A549 (cell line): ENCODE data around the gene TTLL9.

Experiments
- CEBPB ChIP-seq, 2 experiments: fragments of >200 bp in 1 of 2; sonication (Bioruptor Twin) in 1 of 2; formaldehyde crosslinking in 1 of 2; IDR thresholded peaks; 2 replicates each; pipeline ENCODE4 v1.6.1; 2012 to 2016
- CHD4 ChIP-seq: fragments of 200-600 bp; sonication (generic); IDR thresholded peaks from 2 replicates; pipeline ENCODE4 v1.6.1; 2016; ENCODE audit warnings: antibody characterized with exemption, mild to moderate bottlenecking, borderline replicate concordance
- EP300 ChIP-seq, 2 experiments: fragments of >200 bp; sonication (Bioruptor Twin); formaldehyde crosslinking; IDR thresholded peaks; 2 replicates in 1 of 2; 3 replicates in 1 of 2; pipeline ENCODE4 v1.6.1; 2016 to 2017
- ESRRA ChIP-seq: fragments of 150-350 bp; IDR thresholded peaks from 2 replicates; pipeline ENCODE4 v1.6.1; 2014; ENCODE audit warnings: mild to moderate bottlenecking, low read length, borderline replicate concordance
- JUN ChIP-seq, 2 experiments: fragments of >200 bp; sonication (Bioruptor Twin); formaldehyde crosslinking; IDR thresholded peaks; 2 replicates in 1 of 2; 3 replicates in 1 of 2; pipeline ENCODE4 v1.6.1; 2016 to 2017
- MYC ChIP-seq: IDR thresholded peaks from 2 replicates; pipeline ENCODE4 v1.6.1; 2012; ENCODE audit warnings: mild to moderate bottlenecking, inconsistent platforms, low read length, improper control_type of control experiment, borderline replicate concordance
- POLR2A ChIP-seq: IDR thresholded peaks from 2 replicates; pipeline ENCODE4 v1.6.1; 2012; ENCODE audit warnings: mild to moderate bottlenecking, low read length
- POLR2AphosphoS2 ChIP-seq: conservative IDR thresholded peaks from 2 replicates; pipeline ENCODE4 v1.6.1; 2012; ENCODE audit warnings: low read length, improper control_type of control experiment, inconsistent platforms
- RAD21 ChIP-seq, 2 experiments: fragments of >200 bp in 1 of 2; sonication (Bioruptor Twin) in 1 of 2; formaldehyde crosslinking in 1 of 2; IDR thresholded peaks in 1 of 2; conservative IDR thresholded peaks in 1 of 2; 2 replicates in 1 of 2; 3 replicates in 1 of 2; pipeline ENCODE4 v1.6.1; 2012 to 2018; ENCODE audit warnings: inconsistent platforms in 1 of 2
- RFX5 ChIP-seq: fragments of 450-650 bp; IDR thresholded peaks from 2 replicates; pipeline ENCODE4 v1.7.1; 2014; ENCODE audit warnings: antibody characterized with exemption, mild to moderate bottlenecking, moderate library complexity
- TF ChIP-seq, protein P1 (sequence below): fragments of >200 bp; sonication (Bioruptor Twin); formaldehyde crosslinking; IDR thresholded peaks from 3 replicates; pipeline ENCODE4 v1.5.1; 2016
- TF ChIP-seq, protein P2 (sequence below): fragments of 200-600 bp; sonication (generic); IDR thresholded peaks from 2 replicates; pipeline ENCODE4 v1.6.1; 2016; ENCODE audit warnings: antibody characterized with exemption, mild to moderate bottlenecking, moderate library complexity
- TF ChIP-seq, protein P3 (sequence below): fragments of 450-650 bp; IDR thresholded peaks from 2 replicates; pipeline ENCODE4 v1.6.1; 2014; ENCODE audit warnings: antibody characterized with exemption

DNA sequence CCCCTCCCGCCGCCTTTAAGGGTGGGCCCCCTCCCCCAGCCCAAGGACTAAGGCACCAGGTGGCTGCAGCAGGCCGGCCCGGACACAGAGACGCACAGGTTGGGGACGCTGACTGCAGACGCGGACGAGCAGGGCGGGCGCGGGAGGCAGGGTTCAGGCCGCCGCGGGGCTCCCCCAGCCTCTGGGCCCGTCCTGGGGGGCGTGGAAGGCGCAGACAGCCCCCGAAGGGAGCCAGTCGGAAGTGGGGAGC is 9.4 kb upstream of the TTLL9 start:
- TF ChIP-seq, protein P1, sequence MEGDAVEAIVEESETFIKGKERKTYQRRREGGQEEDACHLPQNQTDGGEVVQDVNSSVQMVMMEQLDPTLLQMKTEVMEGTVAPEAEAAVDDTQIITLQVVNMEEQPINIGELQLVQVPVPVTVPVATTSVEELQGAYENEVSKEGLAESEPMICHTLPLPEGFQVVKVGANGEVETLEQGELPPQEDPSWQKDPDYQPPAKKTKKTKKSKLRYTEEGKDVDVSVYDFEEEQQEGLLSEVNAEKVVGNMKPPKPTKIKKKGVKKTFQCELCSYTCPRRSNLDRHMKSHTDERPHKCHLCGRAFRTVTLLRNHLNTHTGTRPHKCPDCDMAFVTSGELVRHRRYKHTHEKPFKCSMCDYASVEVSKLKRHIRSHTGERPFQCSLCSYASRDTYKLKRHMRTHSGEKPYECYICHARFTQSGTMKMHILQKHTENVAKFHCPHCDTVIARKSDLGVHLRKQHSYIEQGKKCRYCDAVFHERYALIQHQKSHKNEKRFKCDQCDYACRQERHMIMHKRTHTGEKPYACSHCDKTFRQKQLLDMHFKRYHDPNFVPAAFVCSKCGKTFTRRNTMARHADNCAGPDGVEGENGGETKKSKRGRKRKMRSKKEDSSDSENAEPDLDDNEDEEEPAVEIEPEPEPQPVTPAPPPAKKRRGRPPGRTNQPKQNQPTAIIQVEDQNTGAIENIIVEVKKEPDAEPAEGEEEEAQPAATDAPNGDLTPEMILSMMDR = no peak
- TF ChIP-seq POLR2A = no peak
- TF ChIP-seq, protein P2, sequence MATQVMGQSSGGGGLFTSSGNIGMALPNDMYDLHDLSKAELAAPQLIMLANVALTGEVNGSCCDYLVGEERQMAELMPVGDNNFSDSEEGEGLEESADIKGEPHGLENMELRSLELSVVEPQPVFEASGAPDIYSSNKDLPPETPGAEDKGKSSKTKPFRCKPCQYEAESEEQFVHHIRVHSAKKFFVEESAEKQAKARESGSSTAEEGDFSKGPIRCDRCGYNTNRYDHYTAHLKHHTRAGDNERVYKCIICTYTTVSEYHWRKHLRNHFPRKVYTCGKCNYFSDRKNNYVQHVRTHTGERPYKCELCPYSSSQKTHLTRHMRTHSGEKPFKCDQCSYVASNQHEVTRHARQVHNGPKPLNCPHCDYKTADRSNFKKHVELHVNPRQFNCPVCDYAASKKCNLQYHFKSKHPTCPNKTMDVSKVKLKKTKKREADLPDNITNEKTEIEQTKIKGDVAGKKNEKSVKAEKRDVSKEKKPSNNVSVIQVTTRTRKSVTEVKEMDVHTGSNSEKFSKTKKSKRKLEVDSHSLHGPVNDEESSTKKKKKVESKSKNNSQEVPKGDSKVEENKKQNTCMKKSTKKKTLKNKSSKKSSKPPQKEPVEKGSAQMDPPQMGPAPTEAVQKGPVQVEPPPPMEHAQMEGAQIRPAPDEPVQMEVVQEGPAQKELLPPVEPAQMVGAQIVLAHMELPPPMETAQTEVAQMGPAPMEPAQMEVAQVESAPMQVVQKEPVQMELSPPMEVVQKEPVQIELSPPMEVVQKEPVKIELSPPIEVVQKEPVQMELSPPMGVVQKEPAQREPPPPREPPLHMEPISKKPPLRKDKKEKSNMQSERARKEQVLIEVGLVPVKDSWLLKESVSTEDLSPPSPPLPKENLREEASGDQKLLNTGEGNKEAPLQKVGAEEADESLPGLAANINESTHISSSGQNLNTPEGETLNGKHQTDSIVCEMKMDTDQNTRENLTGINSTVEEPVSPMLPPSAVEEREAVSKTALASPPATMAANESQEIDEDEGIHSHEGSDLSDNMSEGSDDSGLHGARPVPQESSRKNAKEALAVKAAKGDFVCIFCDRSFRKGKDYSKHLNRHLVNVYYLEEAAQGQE = no peak
- TF ChIP-seq RAD21 (conservative IDR thresholded peaks at IDR 0.05 in 1 of 2, IDR thresholded peaks at IDR 0.05 in 1 of 2) = no peak
- TF ChIP-seq JUN (IDR thresholded peaks at IDR 0.05) = no peak
- TF ChIP-seq EP300 (IDR thresholded peaks at IDR 0.05) = no peak
- TF ChIP-seq CHD4 = no peak
- TF ChIP-seq ESRRA = no peak
- no peak for TF ChIP-seq MYC
- no peak for TF ChIP-seq RFX5
- TF ChIP-seq POLR2AphosphoS2 = no peak
- TF ChIP-seq CEBPB (IDR thresholded peaks at IDR 0.05) = no peak
- TF ChIP-seq, protein P3, sequence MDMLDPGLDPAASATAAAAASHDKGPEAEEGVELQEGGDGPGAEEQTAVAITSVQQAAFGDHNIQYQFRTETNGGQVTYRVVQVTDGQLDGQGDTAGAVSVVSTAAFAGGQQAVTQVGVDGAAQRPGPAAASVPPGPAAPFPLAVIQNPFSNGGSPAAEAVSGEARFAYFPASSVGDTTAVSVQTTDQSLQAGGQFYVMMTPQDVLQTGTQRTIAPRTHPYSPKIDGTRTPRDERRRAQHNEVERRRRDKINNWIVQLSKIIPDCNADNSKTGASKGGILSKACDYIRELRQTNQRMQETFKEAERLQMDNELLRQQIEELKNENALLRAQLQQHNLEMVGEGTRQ = no peak
